ENCODE results near the gene TRIP6. TPM values are rescaled to one million over a fixed set of nuclear protein-coding genes. Genes with fewer than 3 reads are reported as not detected.

TRIP6 gene
- total and polyA plus RNA-seq, 2 donors (not counting 3 experiments of a cell fraction or from before 2014, with no cell fraction given): 90.3 TPM

- ChIA-PET POLR2A (interaction anchor here (0.5 to 2.1 kb wide), 5 partner anchors 9 to 389 kb away, joined by 3 to 10 read pairs (median 8); partner anchors contain the start of genes POP7, SLC12A9 and SRRT), CTCF (interaction anchor here (0.6 to 5.8 kb wide), 10 partner anchors 10 to 121 kb away, joined by 3 to 130 read pairs (median 6); partner anchors contain the start of genes POP7, SLC12A9 and UFSP1)
- BruUV-seq (replicated peaks): TSS peak; percentile 41
- Histone ChIP-seq H3K4me2 (ENCODE audit: insufficient read depth, low read length) (peak overlapping the region; percentile 89), H3K9me1 (replicated peaks; ENCODE audit: control insufficient read depth, extremely low read depth, insufficient read depth, low read length) (no peaks in the 10 kb centered on the region), H3K79me2 (ENCODE audit: control insufficient read depth, insufficient read depth, low read length) (peaks cover 54% of the 10 kb centered on the region), H3K27me3 (ENCODE audit: control insufficient read depth in 2 of 2, insufficient read depth in 2 of 2, low read length in 2 of 2) (no peaks in the 10 kb centered on the region), H2AFZ (ENCODE audit: low read depth, low read length) (no peak overlapping the region), H3K36me3 (ENCODE audit: control insufficient read depth in 2 of 2, extremely low read depth in 1 of 2, insufficient read depth in 2 of 2, low read length in 2 of 2) (peaks cover 13 to 22% of the 10 kb centered on the region in 2 experiments), H3K4me1 (ENCODE audit: control insufficient read depth, extremely low read depth, insufficient read depth, low read length) (peaks cover 23% of the 10 kb centered on the region), H3K9me3 (replicated peaks; ENCODE audit: control insufficient read depth, insufficient read depth, low read length) (no peaks in the 10 kb centered on the region), H3K9ac (replicated peaks; ENCODE audit: extremely low read depth, insufficient read depth, low read length) (peak overlapping the region; percentile 76), H4K20me1 (replicated peaks; ENCODE audit: control insufficient read depth, extremely low read depth, insufficient read depth, low read length) (no peaks in the 10 kb centered on the region), H3K4me3 (replicated peaks in 1 of 3; ENCODE audit: insufficient read depth in 1 of 3, low read depth in 1 of 3, low read length in 3 of 3) (peak overlapping the region; percentile 88 to 92 (median 90)), H3K27ac (ENCODE audit: insufficient read depth, low read depth, low read length) (peak overlapping the region; percentile 25)
- FAIRE-seq (no peak), DNase-seq (ENCODE audit: low read depth, low spot score) (peak; percentile 24)
- dilution Hi-C loops (cut with MboI; ENCODE audit: extremely low pct_ligation_motif_present, low sequenced_read_pairs): loop anchor here (25.0 kb wide), 1 partner anchor 114 kb away; the partner anchor contains the start of genes EPO and POP7
- TF ChIP-seq GATA2 (IDR thresholded peaks at IDR 0.05; ENCODE audit: insufficient read depth, insufficient read length, low read depth, low read length) (no peak), FOS (IDR thresholded peaks at IDR 0.05; ENCODE audit: borderline replicate concordance, insufficient read depth, low read length) (no peak), POLR2AphosphoS5 (IDR thresholded peaks at IDR 0.05; ENCODE audit: insufficient read depth, low read depth, low read length) (no peak), EZH2 (IDR thresholded peaks at IDR 0.05; ENCODE audit: borderline replicate concordance, low read depth, low read length, severe bottlenecking) (no peak), POLR2A (IDR thresholded peaks at IDR 0.05; ENCODE audit: low read depth, low read length) (no peak), MAX (IDR thresholded peaks at IDR 0.05; ENCODE audit: insufficient read depth, insufficient read length) (no peak), MYC (IDR thresholded peaks at IDR 0.05; ENCODE audit: low read depth, low read length) (no peak), JUN (IDR thresholded peaks at IDR 0.05; ENCODE audit: borderline replicate concordance, insufficient read depth, insufficient read length, low read depth) (no peak)
- TF ChIP-seq, protein P1, sequence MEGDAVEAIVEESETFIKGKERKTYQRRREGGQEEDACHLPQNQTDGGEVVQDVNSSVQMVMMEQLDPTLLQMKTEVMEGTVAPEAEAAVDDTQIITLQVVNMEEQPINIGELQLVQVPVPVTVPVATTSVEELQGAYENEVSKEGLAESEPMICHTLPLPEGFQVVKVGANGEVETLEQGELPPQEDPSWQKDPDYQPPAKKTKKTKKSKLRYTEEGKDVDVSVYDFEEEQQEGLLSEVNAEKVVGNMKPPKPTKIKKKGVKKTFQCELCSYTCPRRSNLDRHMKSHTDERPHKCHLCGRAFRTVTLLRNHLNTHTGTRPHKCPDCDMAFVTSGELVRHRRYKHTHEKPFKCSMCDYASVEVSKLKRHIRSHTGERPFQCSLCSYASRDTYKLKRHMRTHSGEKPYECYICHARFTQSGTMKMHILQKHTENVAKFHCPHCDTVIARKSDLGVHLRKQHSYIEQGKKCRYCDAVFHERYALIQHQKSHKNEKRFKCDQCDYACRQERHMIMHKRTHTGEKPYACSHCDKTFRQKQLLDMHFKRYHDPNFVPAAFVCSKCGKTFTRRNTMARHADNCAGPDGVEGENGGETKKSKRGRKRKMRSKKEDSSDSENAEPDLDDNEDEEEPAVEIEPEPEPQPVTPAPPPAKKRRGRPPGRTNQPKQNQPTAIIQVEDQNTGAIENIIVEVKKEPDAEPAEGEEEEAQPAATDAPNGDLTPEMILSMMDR (IDR thresholded peaks at IDR 0.05; ENCODE audit: extremely low read depth in 1 of 2, insufficient read depth in 1 of 2, low read depth in 1 of 2, low read length in 2 of 2): no peak
- intact Hi-C loops (cut with micrococcal nuclease): loop anchor here (1.0 kb wide), 2 partner anchors 23 to 63 kb away; partner anchors contain the start of gene UFSP1
These were observed 40.5 kb upstream of the TRIP6 start for GRCh38 chr7:100826514-100827329.
